ENCODE measurements around the gene RPL35. TPM values are rescaled to one million over a fixed set of nuclear protein-coding genes. Genes with fewer than 3 reads are reported as not detected.

The RPL35 gene
- total RNA-seq, 1 donor from 2014 or later, result 706 TPM

GRCh38 chr9:124882231-124882630 lies 20.5 kb upstream of the RPL35 start:
- Mint-ChIP-seq H3K9me3 (ENCODE audit: low read depth) (no peaks in the 10 kb centered on the region), H3K27me3 (ENCODE audit: low read depth) (no peaks in the 10 kb centered on the region), H3K27ac (ENCODE audit: unreplicated experiment) (no peak overlapping the region), H3K36me3 (ENCODE audit: low read depth) (peaks cover 27% of the 10 kb centered on the region), H3K4me3 (ENCODE audit: unreplicated experiment) (no peak overlapping the region), H3K4me1 (ENCODE audit: low read depth) (peaks cover 9% of the 10 kb centered on the region)
- no peak for DNase-seq (ENCODE audit: low spot score)
- no peak for TF ChIP-seq CTCF (IDR thresholded peaks at IDR 0.05)

- Mint-ChIP-seq H3K27me3 (ENCODE audit: low read depth) (no peaks in the 10 kb centered on the region), H3K4me3 (ENCODE audit: unreplicated experiment) (no peak overlapping the region), H3K9me3 (ENCODE audit: low read depth) (no peaks in the 10 kb centered on the region), H3K4me1 (ENCODE audit: low read depth) (peaks cover 16% of the 10 kb centered on the region), H3K27ac (ENCODE audit: unreplicated experiment) (no peak overlapping the region), H3K36me3 (ENCODE audit: low read depth) (peaks cover 23% of the 10 kb centered on the region)
- no peak for DNase-seq (ENCODE audit: low spot score)
- TF ChIP-seq CTCF (IDR thresholded peaks at IDR 0.05), result no peak
Observed at GRCh38 chr9:124881138-124881743, 19.5 kb upstream of the RPL35 start.

- no peaks in the 10 kb centered on the region for H3K9me3 Mint-ChIP-seq (ENCODE audit: low read depth)
- no peak overlapping the region for H3K27ac Mint-ChIP-seq (ENCODE audit: unreplicated experiment)
- TF ChIP-seq CTCF (IDR thresholded peaks at IDR 0.05), result no peak
- H3K27me3 Mint-ChIP-seq (ENCODE audit: low read depth), result no peaks in the 10 kb centered on the region
- H3K4me1 Mint-ChIP-seq (ENCODE audit: low read depth), result peaks cover 16% of the 10 kb centered on the region
- H3K4me3 Mint-ChIP-seq (ENCODE audit: unreplicated experiment), result no peak overlapping the region
- DNase-seq (ENCODE audit: low spot score), result no peak
- H3K36me3 Mint-ChIP-seq (ENCODE audit: low read depth), result peaks cover 15% of the 10 kb centered on the region
Observed at GRCh38 chr9:124880501-124880900, 18.7 kb upstream of the RPL35 start.

GRCh38 chr9:124879226-124879625 lies 17.5 kb upstream of the RPL35 start:
- Mint-ChIP-seq H3K27ac (ENCODE audit: unreplicated experiment) (no peak overlapping the region), H3K4me3 (ENCODE audit: unreplicated experiment) (no peak overlapping the region), H3K4me1 (ENCODE audit: low read depth) (peaks cover 16% of the 10 kb centered on the region), H3K36me3 (ENCODE audit: low read depth) (peaks cover 15% of the 10 kb centered on the region), H3K9me3 (ENCODE audit: low read depth) (no peaks in the 10 kb centered on the region), H3K27me3 (ENCODE audit: low read depth) (no peaks in the 10 kb centered on the region)
- DNase-seq (ENCODE audit: low spot score), result no peak
- TF ChIP-seq CTCF (IDR thresholded peaks at IDR 0.05), result no peak

GRCh38 chr9:124878518-124878917 lies 16.8 kb upstream of the RPL35 start:
- Mint-ChIP-seq H3K27me3 (ENCODE audit: low read depth) (no peaks in the 10 kb centered on the region), H3K9me3 (ENCODE audit: low read depth) (no peaks in the 10 kb centered on the region), H3K36me3 (ENCODE audit: low read depth) (peaks cover 14% of the 10 kb centered on the region), H3K4me1 (ENCODE audit: low read depth) (peaks cover 16% of the 10 kb centered on the region), H3K27ac (ENCODE audit: unreplicated experiment) (no peak overlapping the region), H3K4me3 (ENCODE audit: unreplicated experiment) (no peak overlapping the region)
- no peak for TF ChIP-seq CTCF (IDR thresholded peaks at IDR 0.05)
- no peak for DNase-seq (ENCODE audit: low spot score)
